ENCODE results near the gene OR5B12.

The OR5B12 gene

GRCh38 chr11:58446294-58446693 lies 4.3 kb upstream of the OR5B12 start:
- Histone ChIP-seq H3K27ac (ENCODE audit: low read length) (no peak overlapping the region), H3K9ac (ENCODE audit: low read length) (no peak overlapping the region), H3K4me3 (ENCODE audit: low read length) (no peak overlapping the region), H3K27me3 (ENCODE audit: low read depth, low read length) (no peaks in the 10 kb centered on the region), H2AFZ (ENCODE audit: low read depth, low read length) (no peak overlapping the region), H3K9me3 (ENCODE audit: insufficient read depth, low read length) (no peaks in the 10 kb centered on the region), H4K20me1 (ENCODE audit: insufficient read depth, low read length) (no peaks in the 10 kb centered on the region), H3K36me3 (replicated peaks; ENCODE audit: low read depth, low read length) (no peaks in the 10 kb centered on the region), H3K4me2 (ENCODE audit: low read length) (no peak overlapping the region), H3K4me1 (ENCODE audit: low read length) (no peaks in the 10 kb centered on the region), H3K79me2 (ENCODE audit: low read length) (no peaks in the 10 kb centered on the region)
- TF ChIP-seq CTCF (IDR thresholded peaks at IDR 0.05; ENCODE audit: low read depth, low read length): no peak
- no peak for TF ChIP-seq EZH2phosphoT487 (IDR thresholded peaks at IDR 0.05; ENCODE audit: low read depth)

GRCh38 chr11:58444300-58444699 lies 2.3 kb upstream of the OR5B12 start:
- H3K4me2 ChIP-seq (ENCODE audit: low read length): no peak overlapping the region
- no peak overlapping the region for H3K27ac ChIP-seq (ENCODE audit: low read length)
- H2AFZ ChIP-seq (ENCODE audit: low read depth, low read length): no peak overlapping the region
- no peaks in the 10 kb centered on the region for H3K4me1 ChIP-seq (ENCODE audit: low read length)
- no peaks in the 10 kb centered on the region for H3K36me3 ChIP-seq (replicated peaks; ENCODE audit: low read depth, low read length)
- no peaks in the 10 kb centered on the region for H3K9me3 ChIP-seq (ENCODE audit: insufficient read depth, low read length)
- H3K4me3 ChIP-seq (ENCODE audit: low read length): no peak overlapping the region
- H3K79me2 ChIP-seq (ENCODE audit: low read length): no peaks in the 10 kb centered on the region
- TF ChIP-seq CTCF (IDR thresholded peaks at IDR 0.05; ENCODE audit: low read depth, low read length) (no peak), EZH2phosphoT487 (IDR thresholded peaks at IDR 0.05; ENCODE audit: low read depth) (no peak)
- H4K20me1 ChIP-seq (ENCODE audit: insufficient read depth, low read length): no peaks in the 10 kb centered on the region
- H3K9ac ChIP-seq (ENCODE audit: low read length): no peak overlapping the region
- no peaks in the 10 kb centered on the region for H3K27me3 ChIP-seq (ENCODE audit: low read depth, low read length)

- no peaks in the 10 kb centered on the region for H3K79me2 ChIP-seq (ENCODE audit: low read length)
- TF ChIP-seq EZH2phosphoT487 (IDR thresholded peaks at IDR 0.05; ENCODE audit: low read depth) (no peak), CTCF (IDR thresholded peaks at IDR 0.05; ENCODE audit: low read depth, low read length) (no peak)
- H3K4me3 ChIP-seq (ENCODE audit: low read length): no peak overlapping the region
- H2AFZ ChIP-seq (ENCODE audit: low read depth, low read length): no peak overlapping the region
- H3K9ac ChIP-seq (ENCODE audit: low read length): no peak overlapping the region
- H3K36me3 ChIP-seq (replicated peaks; ENCODE audit: low read depth, low read length): no peaks in the 10 kb centered on the region
- no peaks in the 10 kb centered on the region for H3K27me3 ChIP-seq (ENCODE audit: low read depth, low read length)
- no peaks in the 10 kb centered on the region for H4K20me1 ChIP-seq (ENCODE audit: insufficient read depth, low read length)
- no peak overlapping the region for H3K4me2 ChIP-seq (ENCODE audit: low read length)
- no peak overlapping the region for H3K27ac ChIP-seq (ENCODE audit: low read length)
- H3K9me3 ChIP-seq (ENCODE audit: insufficient read depth, low read length): no peaks in the 10 kb centered on the region
- no peaks in the 10 kb centered on the region for H3K4me1 ChIP-seq (ENCODE audit: low read length)
Measured at GRCh38 chr11:58438486-58438885, 3.5 kb downstream of the OR5B12 start.

GRCh38 chr11:58434217-58434616 lies 7.8 kb downstream of the OR5B12 start:
- Histone ChIP-seq H3K4me2 (ENCODE audit: low read length) (no peak overlapping the region), H3K79me2 (ENCODE audit: low read length) (no peaks in the 10 kb centered on the region), H3K4me1 (ENCODE audit: low read length) (no peaks in the 10 kb centered on the region), H4K20me1 (ENCODE audit: insufficient read depth, low read length) (no peaks in the 10 kb centered on the region), H3K9ac (ENCODE audit: low read length) (no peak overlapping the region), H3K36me3 (replicated peaks; ENCODE audit: low read depth, low read length) (no peaks in the 10 kb centered on the region), H3K4me3 (ENCODE audit: low read length) (no peak overlapping the region), H3K27ac (ENCODE audit: low read length) (no peak overlapping the region), H3K27me3 (ENCODE audit: low read depth, low read length) (no peaks in the 10 kb centered on the region; the same call in 1 of the 2 replicates), H2AFZ (ENCODE audit: low read depth, low read length) (no peak overlapping the region), H3K9me3 (ENCODE audit: insufficient read depth, low read length) (no peaks in the 10 kb centered on the region)
- TF ChIP-seq CTCF (IDR thresholded peaks at IDR 0.05; ENCODE audit: low read depth, low read length) (no peak), EZH2phosphoT487 (IDR thresholded peaks at IDR 0.05; ENCODE audit: low read depth) (no peak)

Data from OCI-LY3 (cell line).